Amniotic stem cell (primary cell): ENCODE results near the gene SLC18A3.

ENCODE experiments used
- DNase-seq: peaks from one replicate; lab custom pipeline; 2025; lab: John Stamatoyannopoulos, UW

SLC18A3 gene

DNA sequence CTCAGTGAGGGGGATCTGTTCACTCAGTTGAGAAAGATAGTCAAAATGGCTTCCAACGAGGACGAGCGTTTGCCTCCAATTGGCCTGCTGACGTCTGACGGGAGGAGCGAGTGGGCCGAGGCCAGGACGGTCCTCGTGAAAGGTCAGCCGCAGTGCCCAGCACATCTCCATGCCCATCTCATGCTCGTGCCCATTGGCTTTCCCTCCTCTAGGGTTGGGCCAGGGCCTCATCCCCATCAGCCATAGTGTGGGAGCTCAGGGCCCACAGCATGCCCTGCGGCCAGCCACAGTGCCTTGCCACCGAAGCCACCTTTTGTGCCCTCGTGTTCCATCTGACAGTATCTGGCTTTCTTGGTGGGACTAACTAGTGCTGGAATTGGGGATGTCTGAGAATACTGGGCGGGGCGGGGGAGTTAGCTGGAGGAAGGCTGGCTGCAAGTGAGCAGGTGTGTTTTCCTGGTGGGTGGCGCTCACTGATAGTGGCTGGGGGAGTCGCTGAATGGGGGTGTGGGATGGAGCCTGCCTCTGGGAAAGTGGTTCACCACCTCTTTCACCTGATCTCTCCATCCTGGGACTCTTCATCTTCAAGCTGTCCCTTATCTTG is 17.6 kb downstream of the SLC18A3 start:
- no peak for DNase-seq

GRCh38 chr10:49628599-49628998 is 18.5 kb downstream of the SLC18A3 start:
- no peak for DNase-seq

GRCh38 chr10:49629431-49629881 is 19.3 kb downstream of the SLC18A3 start:
- DNase-seq, result no peak

- DNase-seq, result no peak
Measured at GRCh38 chr10:49631975-49632374, 21.9 kb downstream of the SLC18A3 start.

DNA sequence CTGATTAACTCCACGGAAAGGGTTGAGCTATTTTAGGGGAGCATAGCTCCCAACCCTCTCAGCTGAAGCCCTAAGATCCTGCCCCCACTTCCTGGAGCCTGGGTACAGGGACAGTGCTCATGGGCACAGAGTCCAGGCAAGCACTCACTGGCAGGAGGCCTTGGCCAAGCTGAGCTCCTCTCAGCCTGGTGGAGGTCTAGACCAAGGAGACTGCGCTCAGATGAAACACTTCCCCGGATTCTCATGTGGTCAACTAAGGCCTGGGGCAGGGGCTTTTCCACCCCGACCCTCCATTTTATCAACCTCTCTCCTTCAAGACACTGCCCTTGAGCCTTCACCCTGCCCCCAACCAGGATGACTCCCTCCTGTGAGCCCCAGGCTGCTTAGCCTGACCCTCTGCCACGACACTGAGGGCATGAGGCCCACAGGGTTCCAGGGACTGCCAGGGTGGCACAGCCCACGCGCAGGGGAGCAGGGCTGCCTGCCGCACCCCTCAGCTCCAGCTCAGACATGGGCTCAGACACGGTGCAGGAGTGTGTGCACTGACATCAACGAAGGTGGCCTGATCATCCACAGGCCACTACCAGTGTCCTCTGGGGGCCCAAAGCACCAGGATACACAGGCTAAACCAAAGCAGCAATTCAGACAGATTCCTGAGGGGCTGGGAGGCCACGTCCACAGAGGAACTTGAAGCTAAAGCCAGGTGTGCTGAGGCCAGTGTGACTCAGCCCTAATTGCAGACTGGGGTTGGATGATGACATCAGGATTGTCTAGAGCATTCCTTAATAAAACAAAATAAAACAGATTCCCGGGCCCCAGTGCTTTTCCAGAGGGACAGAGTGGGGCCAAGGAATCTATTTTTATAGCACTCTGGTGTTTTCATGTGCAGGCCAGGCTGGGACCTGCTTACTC is 22.6 kb downstream of the SLC18A3 start:
- no peak for DNase-seq

DNA sequence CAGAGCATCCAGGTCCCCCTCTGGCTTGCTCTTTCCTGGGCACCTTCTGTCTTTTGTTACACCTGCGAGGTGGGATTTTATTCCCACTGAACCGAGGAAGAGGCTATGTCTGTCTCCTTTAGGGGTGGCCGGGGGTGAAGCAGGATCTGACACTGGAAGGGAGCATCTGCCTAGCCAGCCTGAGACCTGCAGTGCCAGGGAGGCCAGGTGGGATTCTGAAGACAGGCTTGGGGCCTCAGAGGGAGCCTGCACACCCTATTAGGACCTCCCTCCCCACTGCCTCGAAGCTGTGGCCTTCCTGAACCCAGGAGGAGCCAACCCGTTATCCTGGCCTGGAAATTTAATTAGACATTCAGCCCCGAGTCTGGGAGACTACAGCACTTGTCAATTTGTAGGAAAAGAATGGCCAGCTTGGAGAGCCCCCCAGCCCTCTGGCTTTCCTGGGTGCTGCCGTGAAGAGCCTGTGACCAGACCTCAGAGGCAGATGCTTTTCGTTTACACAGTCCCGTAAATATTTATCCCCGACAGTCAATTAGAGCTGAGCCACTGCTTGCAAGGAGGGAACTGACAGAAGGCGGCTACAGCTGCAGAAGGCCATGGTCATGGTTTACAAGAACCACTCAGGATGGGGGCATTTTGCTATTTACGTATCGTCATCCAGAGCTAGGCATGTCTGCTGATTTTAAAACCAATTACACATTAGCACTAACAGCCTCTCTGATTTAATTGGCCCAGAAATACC is 23.4 kb downstream of the SLC18A3 start:
- DNase-seq, result no peak

GRCh38 chr10:49634069-49634660 is 24.1 kb downstream of the SLC18A3 start:
- DNase-seq, result no peak

DNA sequence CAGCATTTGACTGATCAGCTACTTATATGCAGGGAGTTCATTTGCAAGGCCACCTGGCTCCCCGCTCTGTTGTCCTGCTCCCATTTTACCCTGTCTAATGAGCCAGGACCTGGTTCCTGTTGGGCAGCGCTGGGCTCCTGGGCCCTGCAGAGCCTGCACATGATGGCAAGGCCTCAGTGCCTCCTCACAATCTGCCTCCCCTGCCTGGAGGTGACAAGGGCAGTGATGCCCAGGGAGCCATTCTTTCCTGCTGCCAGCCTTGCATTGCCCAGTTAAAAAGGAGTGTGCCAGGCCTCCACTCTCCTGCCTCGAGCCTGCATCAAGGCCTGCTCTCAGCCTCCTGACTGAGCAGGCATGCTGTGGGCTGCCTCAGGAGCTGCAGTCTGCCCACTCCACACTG is 32.2 kb downstream of the SLC18A3 start:
- no peak for DNase-seq

DNA sequence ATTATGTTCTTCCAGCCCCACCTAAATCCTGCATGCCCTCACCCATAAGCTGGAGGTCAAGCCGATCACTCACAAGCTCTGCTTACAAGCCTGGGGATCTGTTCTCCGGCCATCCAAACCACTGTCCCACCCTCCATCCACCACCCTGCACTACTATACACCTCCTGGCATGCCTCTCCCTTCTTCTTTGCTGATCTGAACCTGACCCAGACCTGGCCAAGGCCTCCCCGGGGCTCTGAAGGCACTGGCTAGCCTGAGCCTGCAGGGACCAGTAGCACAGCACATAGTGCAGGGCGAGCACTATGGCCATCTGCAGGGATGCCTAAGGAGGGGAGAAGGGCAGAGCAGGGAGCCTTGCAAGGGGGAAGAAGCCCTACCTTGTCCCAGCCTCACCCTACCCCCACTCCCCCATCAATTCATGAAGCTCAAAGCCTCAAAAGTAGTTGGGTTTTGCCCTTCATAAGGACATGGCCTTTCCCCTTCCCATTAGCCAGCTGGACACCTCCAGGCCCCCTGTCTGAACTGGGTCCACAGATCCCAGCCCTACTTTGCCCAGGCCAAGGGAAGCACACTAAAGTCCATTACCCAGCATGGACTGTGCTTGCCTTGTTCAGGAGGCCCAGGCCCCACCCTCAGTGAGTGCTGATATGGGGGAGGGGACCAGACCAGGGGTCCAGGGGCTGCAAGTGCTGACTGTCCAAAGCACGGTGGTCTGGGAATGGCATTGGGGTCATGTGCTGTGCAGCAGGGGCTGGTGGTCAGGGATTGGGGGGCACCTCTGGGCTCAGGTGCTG is 33.3 kb downstream of the SLC18A3 start:
- no peak for DNase-seq

- no peak for DNase-seq
Measured at GRCh38 chr10:49644035-49644646, 34.0 kb downstream of the SLC18A3 start.

GRCh38 chr10:49645417-49645816 is 35.3 kb downstream of the SLC18A3 start:
- DNase-seq, result no peak

DNA sequence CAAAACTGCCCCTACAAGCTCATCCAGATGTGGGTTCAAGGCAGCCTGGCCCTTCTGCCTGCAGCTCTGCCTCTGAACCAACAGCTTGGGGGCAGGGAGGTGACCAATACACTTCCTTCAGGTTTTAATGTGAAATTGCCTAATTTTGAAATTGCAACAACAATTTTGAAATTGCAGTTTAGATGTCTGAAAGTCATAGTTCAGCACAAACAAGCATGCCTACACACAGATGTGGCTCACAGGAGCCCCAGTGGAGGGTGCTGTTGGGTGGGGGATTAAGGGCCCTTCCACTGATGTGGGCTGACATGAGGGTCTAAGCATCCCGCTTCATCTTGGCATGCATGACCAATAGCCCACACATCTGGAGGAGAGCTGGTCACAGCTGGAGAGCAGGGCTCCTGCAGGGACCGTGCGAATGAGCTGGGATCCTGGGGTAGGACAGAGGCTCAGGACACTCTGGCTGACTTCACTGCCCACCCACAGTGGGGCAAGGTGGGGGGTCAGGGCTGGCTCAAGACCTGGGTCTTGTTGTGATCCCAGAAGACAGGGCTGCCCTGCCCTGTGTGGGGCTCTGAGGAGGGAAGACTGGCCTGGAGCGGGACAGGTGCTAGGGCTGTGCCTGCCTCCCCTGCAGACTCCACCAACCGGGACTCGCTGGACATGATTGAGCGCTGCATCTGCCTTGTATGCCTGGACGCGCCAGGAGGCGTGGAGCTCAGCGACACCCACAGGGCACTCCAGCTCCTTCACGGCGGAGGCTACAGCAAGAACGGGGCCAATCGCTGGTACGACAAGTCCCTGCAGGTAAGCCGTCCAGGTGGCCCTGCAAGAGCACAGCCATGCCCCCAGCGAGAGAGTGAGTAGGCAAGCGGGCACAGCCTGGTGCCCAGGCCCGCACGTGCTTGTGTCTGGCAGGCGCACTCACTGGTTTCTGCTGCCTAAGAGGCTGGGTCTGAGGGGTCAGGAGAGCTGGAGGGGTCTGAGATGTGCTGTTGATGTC is 36.1 kb downstream of the SLC18A3 start:
- DNase-seq, result no peak

DNA sequence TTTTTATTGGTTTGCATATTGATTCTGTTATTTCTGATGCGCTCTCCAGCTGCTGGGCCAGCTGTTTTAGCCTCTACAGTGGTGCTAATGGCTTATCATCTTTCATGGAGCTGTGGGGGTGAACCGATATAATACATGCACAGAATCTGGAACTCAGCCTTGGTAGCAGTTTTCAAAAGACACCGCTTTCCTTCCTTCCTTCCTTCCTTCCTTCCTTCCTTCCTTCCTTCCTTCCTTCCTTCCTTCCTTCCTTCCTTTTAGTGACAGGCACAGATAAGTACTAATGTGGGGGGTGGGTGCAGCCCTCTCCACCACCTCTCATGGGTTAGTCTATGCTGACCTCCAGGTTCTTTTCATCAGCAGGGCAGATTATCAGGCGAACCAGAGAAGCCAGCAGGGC is 37.4 kb downstream of the SLC18A3 start:
- no peak for DNase-seq

GRCh38 chr10:49647985-49648795 is 38.1 kb downstream of the SLC18A3 start:
- no peak for DNase-seq

GRCh38 chr10:49649294-49649693 is 39.2 kb downstream of the SLC18A3 start:
- DNase-seq, result no peak

GRCh38 chr10:49649936-49650723 is 40.0 kb downstream of the SLC18A3 start:
- no peak for DNase-seq

- DNase-seq, result no peak
Measured at GRCh38 chr10:49650724-49651034, 40.6 kb downstream of the SLC18A3 start.
